Activated CD4-positive, alpha-beta T cell treated with anti-CD3 and anti-CD28 coated beads, Interleukin-2, amount 50 U/mL, for 1 hour (primary cell): ENCODE results near the gene SEPTIN10.
"Not testable (repeated sequence)": the region's sequence is repeated elsewhere in the genome, so short reads cannot be mapped to it uniquely, and the experiment has no call there.

Experiments used
- DNase-seq: peaks from one replicate; pipeline ENCODE4 v3.0.0-alpha.2; 2020

SEPTIN10 gene

GRCh38 chr2:109601783-109602182 is 12.0 kb downstream of the SEPTIN10 start:
- DNase-seq, result no peak

- no peak for DNase-seq
Observed at GRCh38 chr2:109597283-109597682, 16.5 kb downstream of the SEPTIN10 start.

GRCh38 chr2:109595644-109596043 is 18.1 kb downstream of the SEPTIN10 start:
- no peak for DNase-seq

GRCh38 chr2:109594246-109594885 is 19.4 kb downstream of the SEPTIN10 start:
- no peak for DNase-seq

- DNase-seq, result no peak
Observed at GRCh38 chr2:109592905-109593304, 20.9 kb downstream of the SEPTIN10 start.

DNA sequence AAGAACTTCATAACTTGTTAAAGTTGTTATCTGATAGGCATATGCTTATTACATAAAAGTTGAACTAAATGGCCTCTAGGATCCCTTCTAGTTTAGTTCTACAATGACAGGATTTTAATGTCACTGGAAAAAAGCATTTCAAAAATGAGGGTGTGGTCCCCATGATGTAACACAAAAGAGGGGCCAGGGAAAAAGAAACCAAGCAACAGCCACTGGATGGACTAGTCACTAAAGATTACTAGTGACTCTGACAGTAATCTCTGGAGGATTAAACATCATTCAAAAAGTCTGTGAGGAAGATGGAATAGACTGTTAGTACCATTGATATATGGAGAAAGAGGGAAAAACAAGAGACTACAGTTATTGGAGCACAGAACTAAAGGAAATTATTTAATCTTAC is 22.6 kb downstream of the SEPTIN10 start:
- DNase-seq, result no peak

DNA sequence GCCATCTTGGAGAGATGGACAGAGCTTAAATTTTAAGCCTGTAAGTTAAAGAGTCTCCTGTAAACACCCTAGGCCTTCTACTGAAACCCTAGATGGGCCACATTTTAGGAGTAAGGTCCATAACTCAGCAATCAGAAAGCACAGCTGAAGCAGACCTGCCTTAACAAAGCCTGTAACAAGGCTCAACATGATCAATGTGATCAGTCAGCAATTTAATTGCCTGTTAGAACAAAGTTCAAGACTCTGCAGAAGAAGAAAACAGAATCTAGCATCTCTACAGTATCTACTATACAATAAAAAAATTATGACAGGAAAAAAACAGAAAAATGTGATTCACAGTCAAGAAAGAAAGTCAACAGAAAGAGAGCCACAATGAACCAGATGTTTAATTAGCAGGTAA is 27.1 kb downstream of the SEPTIN10 start:
- no peak for DNase-seq

GRCh38 chr2:109582928-109583895 is 30.6 kb downstream of the SEPTIN10 start:
- no peak for DNase-seq

GRCh38 chr2:109577630-109578029 is 36.1 kb downstream of the SEPTIN10 start:
- DNase-seq, result not testable (repeated sequence)

DNA sequence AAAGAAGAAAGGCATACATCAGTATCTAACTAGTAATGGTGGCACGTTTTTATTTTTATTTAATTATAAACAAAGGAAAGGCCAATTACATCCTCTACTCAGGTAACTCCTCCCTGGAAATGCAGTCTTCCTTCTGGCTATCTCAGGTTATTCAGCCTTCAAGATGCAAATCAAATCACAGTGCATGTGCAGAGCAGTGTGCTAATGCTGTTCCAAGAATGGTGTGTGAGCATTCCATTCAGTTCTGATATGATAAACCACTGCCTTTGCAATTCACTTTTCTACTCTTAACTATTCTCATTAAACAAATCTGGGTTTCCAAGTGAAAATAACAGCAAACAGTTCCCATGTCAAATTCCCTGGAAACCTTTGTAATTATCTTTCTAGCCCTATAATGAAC is 38.4 kb downstream of the SEPTIN10 start:
- no peak for DNase-seq

- DNase-seq, result no peak
Observed at GRCh38 chr2:109563980-109564550, 49.7 kb downstream of the SEPTIN10 start.

- DNase-seq, result no peak
Observed at GRCh38 chr2:109563288-109563687, 50.5 kb downstream of the SEPTIN10 start.

DNA sequence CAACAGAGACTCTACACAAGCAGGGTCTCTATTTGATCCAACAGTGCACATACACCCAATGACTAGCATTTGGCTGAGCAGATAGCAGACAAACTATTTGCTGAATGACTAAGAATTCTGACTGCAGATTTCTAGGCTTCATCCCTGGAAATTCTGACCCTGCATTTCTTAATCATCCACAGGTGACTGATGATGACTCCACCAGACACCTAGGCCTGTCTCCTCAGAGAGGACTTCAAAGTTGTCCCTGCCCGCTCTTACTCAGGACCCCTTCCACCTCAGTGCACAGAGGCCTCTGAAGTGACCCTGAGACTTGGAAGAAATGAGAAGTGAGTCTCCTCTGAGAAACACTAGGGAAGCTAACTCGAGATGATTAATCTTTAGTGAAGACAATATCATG is 51.3 kb downstream of the SEPTIN10 start:
- no peak for DNase-seq

DNA sequence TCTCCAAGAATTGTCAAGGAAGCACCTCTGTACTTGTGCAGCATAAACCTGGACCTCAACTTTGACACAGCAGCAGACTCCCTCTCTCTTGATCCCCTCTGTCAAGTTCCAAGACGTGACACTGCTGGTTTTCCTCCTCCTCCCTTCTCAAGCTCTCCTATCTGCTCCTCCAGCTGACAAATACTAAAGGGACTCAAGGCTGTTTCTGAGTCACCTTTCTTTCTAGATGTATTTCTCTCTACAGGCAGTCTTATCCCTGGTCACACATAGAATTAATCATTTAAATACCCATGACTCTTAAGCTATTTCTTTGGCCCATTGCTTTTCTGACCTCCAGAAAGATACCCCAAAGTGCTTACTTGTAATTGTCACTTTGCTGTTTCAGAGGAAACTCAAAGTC is 53.5 kb downstream of the SEPTIN10 start:
- no peak for DNase-seq

GRCh38 chr2:109558076-109558882 is 55.5 kb downstream of the SEPTIN10 start:
- no peak for DNase-seq

GRCh38 chr2:109557309-109557708 is 56.5 kb downstream of the SEPTIN10 start:
- no peak for DNase-seq

DNA sequence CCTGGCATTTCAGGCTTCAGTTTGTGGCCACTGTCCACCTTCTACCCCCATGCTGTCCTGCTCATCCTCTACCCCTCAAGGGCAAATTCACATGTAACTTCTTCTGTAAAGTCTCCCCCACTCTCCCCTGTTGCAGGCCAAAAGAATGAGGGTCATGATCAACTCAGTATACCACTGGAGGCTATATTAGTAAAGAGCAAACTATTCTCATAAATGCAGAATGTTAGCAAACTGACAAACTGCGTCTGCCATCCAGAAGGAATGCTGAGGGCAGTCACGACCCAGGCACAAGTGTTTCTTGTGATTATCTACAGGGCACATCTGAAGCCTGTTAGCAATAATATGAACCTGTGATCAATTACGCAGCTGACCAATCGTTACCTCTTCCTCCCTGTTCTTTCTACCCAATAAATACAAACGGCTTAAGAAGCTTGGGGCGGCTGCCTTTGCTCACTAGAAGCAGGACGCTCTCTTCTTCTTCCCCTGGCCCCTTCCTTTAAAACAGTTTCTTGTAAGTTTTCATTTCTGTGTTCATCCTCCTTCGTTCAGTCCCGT is 58.3 kb downstream of the SEPTIN10 start:
- no peak for DNase-seq

GRCh38 chr2:109554758-109555157 is 59.0 kb downstream of the SEPTIN10 start:
- no peak for DNase-seq

DNA sequence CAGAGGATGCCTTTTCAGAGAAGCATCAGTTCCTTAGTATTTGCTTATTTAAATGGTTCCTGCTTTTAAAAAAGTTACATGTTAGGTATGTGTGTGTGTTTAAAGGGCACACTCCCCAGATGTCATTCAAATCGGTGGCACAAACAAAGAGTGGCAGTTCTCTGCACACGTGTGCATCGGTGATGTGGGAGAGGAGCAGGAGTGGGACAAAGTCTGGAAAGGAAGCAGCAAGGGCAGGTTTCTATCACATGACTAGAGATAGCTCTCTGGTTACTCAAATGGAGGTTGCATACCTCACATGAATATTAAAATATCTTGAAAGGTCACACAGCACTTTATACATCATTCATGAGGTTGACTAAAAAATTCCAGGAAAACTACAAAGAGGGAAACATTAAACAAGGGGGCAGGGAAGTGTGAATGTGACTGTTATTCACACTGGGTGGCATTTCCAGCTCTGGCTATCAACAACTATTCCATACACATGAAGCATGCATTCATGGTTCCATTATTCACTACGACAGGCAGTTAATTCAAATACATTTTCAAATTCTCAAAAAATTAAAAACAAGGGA is 64.7 kb downstream of the SEPTIN10 start:
- no peak for DNase-seq

DNA sequence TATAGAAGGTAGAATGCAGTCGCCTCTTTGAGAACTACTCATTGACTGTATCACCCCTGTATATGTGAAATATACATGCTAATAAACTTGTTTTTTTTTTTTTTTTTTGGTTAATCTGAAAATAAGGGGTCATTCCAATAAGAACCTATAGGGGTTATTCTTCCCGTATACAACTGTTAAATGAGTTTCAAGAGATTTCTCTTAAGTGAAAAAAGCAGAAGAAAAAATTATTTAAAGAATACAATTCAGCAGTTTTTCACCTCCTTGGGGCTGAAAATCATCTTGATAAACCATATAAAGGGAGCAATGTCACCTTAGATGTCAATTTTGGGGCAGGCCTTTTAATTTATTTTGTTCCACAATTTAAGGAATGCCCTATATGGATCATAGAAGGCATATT is 66.5 kb downstream of the SEPTIN10 start:
- no peak for DNase-seq

GRCh38 chr2:109545828-109546713 is 67.7 kb downstream of the SEPTIN10 start:
- DNase-seq, result peak; percentile 46
